ENCODE data around the gene SLC44A5.

DNA sequence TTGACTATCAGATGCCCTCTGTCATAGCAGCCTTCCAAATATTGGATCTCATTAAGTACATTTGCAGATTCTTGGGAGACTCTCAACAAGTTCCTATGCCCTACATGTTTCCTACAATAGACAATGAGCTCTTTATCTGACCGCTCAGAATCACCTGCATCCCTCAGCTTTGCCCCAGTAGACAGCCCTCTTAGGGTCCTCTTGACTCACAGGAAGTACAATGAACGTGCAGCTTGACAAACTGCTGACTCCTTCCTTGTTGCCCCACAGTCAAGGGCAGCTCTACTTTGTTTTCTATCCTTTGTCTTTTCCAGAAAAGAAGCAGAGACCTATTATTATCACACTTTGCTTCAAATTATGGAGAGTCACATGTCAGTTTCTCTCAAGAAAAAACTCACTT lies 27.6 kb downstream of the SLC44A5 start:
- TF ChIP-seq, protein P1, sequence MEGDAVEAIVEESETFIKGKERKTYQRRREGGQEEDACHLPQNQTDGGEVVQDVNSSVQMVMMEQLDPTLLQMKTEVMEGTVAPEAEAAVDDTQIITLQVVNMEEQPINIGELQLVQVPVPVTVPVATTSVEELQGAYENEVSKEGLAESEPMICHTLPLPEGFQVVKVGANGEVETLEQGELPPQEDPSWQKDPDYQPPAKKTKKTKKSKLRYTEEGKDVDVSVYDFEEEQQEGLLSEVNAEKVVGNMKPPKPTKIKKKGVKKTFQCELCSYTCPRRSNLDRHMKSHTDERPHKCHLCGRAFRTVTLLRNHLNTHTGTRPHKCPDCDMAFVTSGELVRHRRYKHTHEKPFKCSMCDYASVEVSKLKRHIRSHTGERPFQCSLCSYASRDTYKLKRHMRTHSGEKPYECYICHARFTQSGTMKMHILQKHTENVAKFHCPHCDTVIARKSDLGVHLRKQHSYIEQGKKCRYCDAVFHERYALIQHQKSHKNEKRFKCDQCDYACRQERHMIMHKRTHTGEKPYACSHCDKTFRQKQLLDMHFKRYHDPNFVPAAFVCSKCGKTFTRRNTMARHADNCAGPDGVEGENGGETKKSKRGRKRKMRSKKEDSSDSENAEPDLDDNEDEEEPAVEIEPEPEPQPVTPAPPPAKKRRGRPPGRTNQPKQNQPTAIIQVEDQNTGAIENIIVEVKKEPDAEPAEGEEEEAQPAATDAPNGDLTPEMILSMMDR (IDR thresholded peaks at IDR 0.05) = no peak
- TF ChIP-seq POLR2A (IDR thresholded peaks at IDR 0.05) = no peak
- no peak for TF ChIP-seq EP300 (IDR thresholded peaks at IDR 0.05)
